Measurements from ENCODE around the gene ASIC4.

DNA sequence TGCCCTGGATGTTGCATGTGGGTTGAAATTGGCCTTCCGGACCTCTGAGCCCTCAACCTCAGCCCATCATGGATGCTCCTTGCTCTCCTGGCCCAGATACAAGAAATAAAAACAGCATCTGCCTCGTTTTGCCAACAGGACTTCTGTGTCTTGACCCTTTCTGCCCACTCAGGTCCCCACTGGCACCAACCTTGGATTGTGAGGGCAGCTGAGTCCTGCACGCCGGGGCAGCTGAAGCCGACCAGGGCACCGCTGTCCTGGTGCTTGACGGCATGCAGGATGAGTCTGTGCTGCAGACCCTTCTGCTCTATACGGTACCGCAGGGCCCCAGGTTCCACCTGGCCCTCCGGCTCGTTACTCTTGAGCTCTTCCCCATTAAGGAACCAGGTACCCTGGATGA is 52.4 kb downstream of the ASIC4 start:
- TF ChIP-seq, protein P1, sequence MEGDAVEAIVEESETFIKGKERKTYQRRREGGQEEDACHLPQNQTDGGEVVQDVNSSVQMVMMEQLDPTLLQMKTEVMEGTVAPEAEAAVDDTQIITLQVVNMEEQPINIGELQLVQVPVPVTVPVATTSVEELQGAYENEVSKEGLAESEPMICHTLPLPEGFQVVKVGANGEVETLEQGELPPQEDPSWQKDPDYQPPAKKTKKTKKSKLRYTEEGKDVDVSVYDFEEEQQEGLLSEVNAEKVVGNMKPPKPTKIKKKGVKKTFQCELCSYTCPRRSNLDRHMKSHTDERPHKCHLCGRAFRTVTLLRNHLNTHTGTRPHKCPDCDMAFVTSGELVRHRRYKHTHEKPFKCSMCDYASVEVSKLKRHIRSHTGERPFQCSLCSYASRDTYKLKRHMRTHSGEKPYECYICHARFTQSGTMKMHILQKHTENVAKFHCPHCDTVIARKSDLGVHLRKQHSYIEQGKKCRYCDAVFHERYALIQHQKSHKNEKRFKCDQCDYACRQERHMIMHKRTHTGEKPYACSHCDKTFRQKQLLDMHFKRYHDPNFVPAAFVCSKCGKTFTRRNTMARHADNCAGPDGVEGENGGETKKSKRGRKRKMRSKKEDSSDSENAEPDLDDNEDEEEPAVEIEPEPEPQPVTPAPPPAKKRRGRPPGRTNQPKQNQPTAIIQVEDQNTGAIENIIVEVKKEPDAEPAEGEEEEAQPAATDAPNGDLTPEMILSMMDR (IDR thresholded peaks at IDR 0.05; ENCODE audit: insufficient read depth, low read length) = no peak
- no peak for TF ChIP-seq SPI1 (IDR thresholded peaks at IDR 0.05; ENCODE audit: borderline replicate concordance, low read depth)

Data from HL-60 (cell line).